Measurements from ENCODE around the gene FAM163B. TPM values are rescaled to one million over a fixed set of nuclear protein-coding genes. Genes with fewer than 3 reads are reported as not detected.

FAM163B gene
- polyA plus RNA-seq, 1 experiment: not detected

DNA sequence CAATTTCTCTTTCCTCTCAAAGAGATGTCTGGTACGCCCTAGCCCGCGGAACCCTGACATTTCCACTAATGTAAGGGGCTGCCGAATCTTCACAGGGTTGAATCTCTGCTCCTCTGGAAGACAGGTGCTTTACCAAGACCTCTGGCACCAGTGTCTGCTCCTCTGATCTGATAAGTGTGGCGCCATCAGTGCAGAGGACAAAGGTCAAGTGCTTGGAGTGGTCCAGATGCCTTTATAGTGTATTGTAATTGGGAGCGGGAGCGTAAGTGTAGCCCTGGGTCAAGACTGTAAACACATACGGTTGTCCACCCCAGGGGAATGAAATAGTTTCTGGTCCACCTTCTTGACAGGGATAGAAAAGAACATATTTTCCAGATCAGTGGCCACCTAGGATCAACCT, 57.0 kb downstream of the FAM163B start:
- Histone ChIP-seq H3K4me3 (ENCODE audit: low read depth, low read length) (no peak overlapping the region), H3K36me3 (ENCODE audit: control insufficient read depth, insufficient read depth, low read length) (no peaks in the 10 kb centered on the region), H3K27me3 (ENCODE audit: control insufficient read depth, insufficient read depth, low read length) (peaks cover 11% of the 10 kb centered on the region)
- CTCF ChIA-PET: no interaction called here
- POLR2A ChIA-PET: no interaction called here
- DNase-seq (ENCODE audit: low read depth): no peak
- TF ChIP-seq, protein P1, sequence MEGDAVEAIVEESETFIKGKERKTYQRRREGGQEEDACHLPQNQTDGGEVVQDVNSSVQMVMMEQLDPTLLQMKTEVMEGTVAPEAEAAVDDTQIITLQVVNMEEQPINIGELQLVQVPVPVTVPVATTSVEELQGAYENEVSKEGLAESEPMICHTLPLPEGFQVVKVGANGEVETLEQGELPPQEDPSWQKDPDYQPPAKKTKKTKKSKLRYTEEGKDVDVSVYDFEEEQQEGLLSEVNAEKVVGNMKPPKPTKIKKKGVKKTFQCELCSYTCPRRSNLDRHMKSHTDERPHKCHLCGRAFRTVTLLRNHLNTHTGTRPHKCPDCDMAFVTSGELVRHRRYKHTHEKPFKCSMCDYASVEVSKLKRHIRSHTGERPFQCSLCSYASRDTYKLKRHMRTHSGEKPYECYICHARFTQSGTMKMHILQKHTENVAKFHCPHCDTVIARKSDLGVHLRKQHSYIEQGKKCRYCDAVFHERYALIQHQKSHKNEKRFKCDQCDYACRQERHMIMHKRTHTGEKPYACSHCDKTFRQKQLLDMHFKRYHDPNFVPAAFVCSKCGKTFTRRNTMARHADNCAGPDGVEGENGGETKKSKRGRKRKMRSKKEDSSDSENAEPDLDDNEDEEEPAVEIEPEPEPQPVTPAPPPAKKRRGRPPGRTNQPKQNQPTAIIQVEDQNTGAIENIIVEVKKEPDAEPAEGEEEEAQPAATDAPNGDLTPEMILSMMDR (IDR thresholded peaks at IDR 0.05; ENCODE audit: insufficient read depth, low read depth, low read length): no peak

DNA sequence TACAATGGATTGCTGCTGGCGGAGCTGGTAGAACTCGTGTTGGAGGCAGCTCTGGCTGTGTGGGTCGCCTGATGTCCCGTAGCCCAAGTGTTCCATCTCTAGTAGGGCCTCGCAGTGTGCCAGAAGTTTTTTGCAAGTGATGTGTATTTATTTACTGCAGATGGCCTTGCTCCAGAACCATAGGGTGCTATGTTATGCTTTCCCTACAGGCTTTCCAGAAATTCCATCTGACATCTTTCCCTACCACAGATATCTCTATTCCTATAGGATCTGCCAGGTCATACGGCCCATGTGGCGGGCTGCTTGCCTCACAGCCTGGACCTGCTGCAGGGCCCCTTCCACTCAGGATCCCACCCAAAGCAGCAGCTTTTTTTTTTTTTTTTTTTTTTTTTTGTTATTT, 57.7 kb downstream of the FAM163B start:
- CTCF ChIA-PET: interaction anchor here (0.7 kb wide), 1 partner anchor 557 kb away, joined by 4 read pairs; no protein-coding TSS in a partner anchor
- H3K36me3 ChIP-seq (ENCODE audit: control insufficient read depth, insufficient read depth, low read length): no peaks in the 10 kb centered on the region
- POLR2A ChIA-PET: no interaction called here
- no peak overlapping the region for H3K4me3 ChIP-seq (ENCODE audit: low read depth, low read length)
- TF ChIP-seq, protein P1 (IDR thresholded peaks at IDR 0.05; ENCODE audit: insufficient read depth, low read depth, low read length): no peak
- H3K27me3 ChIP-seq (ENCODE audit: control insufficient read depth, insufficient read depth, low read length): peaks cover 11% of the 10 kb centered on the region
- no peak for DNase-seq (ENCODE audit: low read depth)

DNA sequence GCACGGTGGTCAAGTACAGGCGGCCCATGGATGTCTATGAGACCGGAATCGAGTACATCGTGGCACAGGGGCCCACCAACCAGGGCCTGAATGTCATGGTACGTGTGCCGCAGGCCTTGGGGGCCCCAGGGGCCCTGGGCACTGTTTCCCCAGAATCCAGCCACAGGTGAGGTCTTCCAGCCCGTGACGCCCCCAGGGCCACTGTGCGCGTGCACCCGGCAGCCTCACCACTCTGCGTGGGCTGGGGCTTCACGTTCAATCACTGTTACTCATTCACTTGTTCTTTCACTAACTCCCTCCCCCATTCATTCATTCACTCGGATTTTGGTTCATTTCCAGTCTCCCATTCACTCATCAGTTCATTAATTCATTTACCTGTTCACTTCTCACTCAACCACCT, 62.1 kb downstream of the FAM163B start:
- no peak for DNase-seq (ENCODE audit: low read depth)
- ChIA-PET CTCF (no interaction called here), POLR2A (no interaction called here)
- Histone ChIP-seq H3K4me3 (ENCODE audit: low read depth, low read length) (no peak overlapping the region), H3K27me3 (ENCODE audit: control insufficient read depth, insufficient read depth, low read length) (peaks cover 13% of the 10 kb centered on the region), H3K36me3 (ENCODE audit: control insufficient read depth, insufficient read depth, low read length) (no peaks in the 10 kb centered on the region)
- TF ChIP-seq, protein P1 (IDR thresholded peaks at IDR 0.05; ENCODE audit: insufficient read depth, low read depth, low read length): no peak

DNA sequence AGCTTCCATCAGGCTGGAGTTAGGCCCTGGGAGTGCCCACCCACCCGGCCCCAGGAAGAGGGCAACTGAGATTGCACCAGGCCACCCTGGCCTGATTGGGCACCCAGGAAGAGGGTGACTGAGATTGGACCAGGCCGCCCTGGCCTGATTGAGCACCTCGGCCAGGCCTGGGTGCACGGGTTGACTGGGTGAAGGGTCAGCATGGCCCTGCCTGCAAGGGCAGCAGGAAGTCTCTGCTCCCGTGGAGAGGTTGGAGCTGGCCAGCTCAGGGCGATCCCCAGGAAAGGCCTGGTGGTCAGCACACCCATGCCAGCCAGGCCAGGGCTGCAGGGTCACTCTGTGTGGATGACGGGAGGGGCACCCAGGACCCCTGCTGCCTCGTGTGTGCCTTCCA, 62.9 kb downstream of the FAM163B start:
- CTCF ChIA-PET: no interaction called here
- TF ChIP-seq, protein P1 (IDR thresholded peaks at IDR 0.05; ENCODE audit: insufficient read depth, low read depth, low read length): no peak

DNA sequence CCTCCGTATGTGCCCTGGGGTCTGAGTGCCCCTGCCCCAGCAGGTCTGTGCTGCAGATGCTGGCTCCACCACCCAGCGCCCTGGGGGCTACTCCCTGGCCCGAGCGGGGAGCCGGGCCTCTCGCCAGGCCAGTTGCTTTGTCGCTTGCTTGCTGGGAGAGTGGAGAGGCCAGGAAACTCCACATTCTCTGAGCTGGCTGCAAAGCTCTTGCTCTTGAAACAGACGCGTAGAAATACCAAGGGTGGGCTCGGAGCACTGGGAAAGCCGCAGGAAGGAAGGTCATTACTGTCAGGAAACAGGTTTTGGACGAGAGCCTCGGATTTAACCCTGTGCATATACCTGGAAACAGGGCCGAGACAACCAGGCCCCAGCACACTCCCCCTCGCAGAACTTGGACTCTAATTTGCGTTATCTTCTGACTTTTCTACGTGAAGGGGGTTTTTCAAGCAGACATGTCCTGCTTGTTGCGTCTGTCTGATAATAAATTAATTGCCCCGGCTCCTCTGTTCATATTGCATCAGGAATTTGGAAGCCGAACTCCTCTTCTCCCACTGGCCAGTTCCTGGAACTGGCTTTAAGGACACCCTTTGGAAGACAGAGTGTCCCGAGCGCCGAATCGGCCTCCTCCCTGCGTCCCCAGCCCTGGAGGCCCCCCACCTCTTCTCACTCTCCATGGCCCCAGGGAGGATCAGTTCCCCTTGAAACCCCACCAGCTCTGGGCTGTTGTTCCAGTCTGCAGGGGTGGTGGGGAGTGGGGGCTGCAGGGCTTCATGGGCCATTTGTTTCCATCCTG, 63.5 kb downstream of the FAM163B start:
- Histone ChIP-seq H3K27me3 (ENCODE audit: control insufficient read depth, insufficient read depth, low read length) (peaks cover 10% of the 10 kb centered on the region), H3K36me3 (ENCODE audit: control insufficient read depth, insufficient read depth, low read length) (no peaks in the 10 kb centered on the region), H3K4me3 (ENCODE audit: low read depth, low read length) (no peak overlapping the region)
- TF ChIP-seq, protein P1 (IDR thresholded peaks at IDR 0.05; ENCODE audit: insufficient read depth, low read depth, low read length): no peak
- CTCF ChIA-PET: no interaction called here
- no peak for DNase-seq (ENCODE audit: low read depth)
- POLR2A ChIA-PET: no interaction called here

More for the DNA sequence above, 62.9 kb downstream of the FAM163B start:
- POLR2A ChIA-PET: no interaction called here
- peaks cover 13% of the 10 kb centered on the region for H3K27me3 ChIP-seq (ENCODE audit: control insufficient read depth, insufficient read depth, low read length)
- DNase-seq (ENCODE audit: low read depth): no peak
- H3K36me3 ChIP-seq (ENCODE audit: control insufficient read depth, insufficient read depth, low read length): no peaks in the 10 kb centered on the region
- H3K4me3 ChIP-seq (ENCODE audit: low read depth, low read length): no peak overlapping the region
